Natural killer cell (primary cell): ENCODE results near the gene TARBP2. TPM values are rescaled to one million over a fixed set of nuclear protein-coding genes. Genes with fewer than 3 reads are reported as not detected.
A peak's percentile ranks its signal among the peaks of the same experiment; 100 is the strongest.

Experiments used
- ATAC-seq, 3 donors: fragments of 150-1000 bp in 2 of 3; fragments of 200-7000 bp in 1 of 3; cut with Tn5 transposase; 1 replicate in 1 of 3; 2 replicates in 2 of 3; pipeline ENCODE4 v1.10.0; 2021; ENCODE audit warnings: mild to moderate bottlenecking in 2 of 3, moderate library complexity in 2 of 3
- DNase-seq, 2 donors: peaks; one replicate each; pipeline versions ENCODE4 v3.0.0 to v3.0.0-alpha.2; 2013 to 2021; ENCODE audit warnings: mixed read lengths in 1 of 2
- H3K27ac ChIP-seq: one replicate; pipeline ENCODE4 v1.5.1; 2013; ENCODE audit warnings: mild to moderate bottlenecking, low read length
- H3K27me3 ChIP-seq: one replicate; pipeline ENCODE4 v1.6.1; 2013; ENCODE audit warnings: low read length; ENCODE audit not compliant: control insufficient read depth, insufficient read depth
- H3K36me3 ChIP-seq: one replicate; pipeline ENCODE4 v1.6.1; 2013; ENCODE audit warnings: low read length; ENCODE audit not compliant: control insufficient read depth, insufficient read depth
- H3K4me1 ChIP-seq: one replicate; pipeline ENCODE4 v1.6.1; 2013; ENCODE audit warnings: low read length; ENCODE audit not compliant: control insufficient read depth, insufficient read depth
- H3K4me3 ChIP-seq: one replicate; pipeline ENCODE4 v1.5.1; 2013; ENCODE audit warnings: low read length
- H3K9me3 ChIP-seq: one replicate; pipeline ENCODE4 v1.6.1; 2013; ENCODE audit warnings: low read length; ENCODE audit not compliant: control insufficient read depth, insufficient read depth
- H3K27ac Mint-ChIP-seq, 2 donors: one replicate each; pipeline ENCODE4 v1.8.0; 2022; ENCODE audit warnings: mild to moderate bottlenecking in 2 of 2, mixed read lengths in 2 of 2, moderate library complexity in 1 of 2
- H3K27me3 Mint-ChIP-seq, 2 donors: one replicate each; pipeline ENCODE4 v1.8.0; 2022; ENCODE audit warnings: low read depth in 2 of 2, mixed read lengths in 2 of 2
- H3K36me3 Mint-ChIP-seq: one replicate; pipeline ENCODE4 v1.8.0; 2022; ENCODE audit warnings: mixed read lengths
- H3K4me1 Mint-ChIP-seq, 2 donors: one replicate each; pipeline ENCODE4 v1.8.0; 2022; ENCODE audit warnings: mixed read lengths in 2 of 2
- H3K4me3 Mint-ChIP-seq: one replicate; pipeline ENCODE4 v1.8.0; 2022; ENCODE audit warnings: mild to moderate bottlenecking, moderate library complexity, mixed read lengths
- H3K9me3 Mint-ChIP-seq, 2 donors: one replicate each; pipeline ENCODE4 v1.8.0; 2022; ENCODE audit warnings: mixed read lengths in 2 of 2
- CTCF ChIP-seq: fragments of 200-600 bp; IDR thresholded peaks from one replicate; pipeline ENCODE4 v1.8.0; 2022; ENCODE audit warnings: antibody characterized with exemption
- WGBS: methylation state at CpG from one replicate; pipeline ENCODE4 v1.1.7; 2013; ENCODE audit warnings: missing lambda C conversion rate; ENCODE audit not compliant: insufficient coverage; 5-methylcytosine and 5-hydroxymethylcytosine counted together
- intact Hi-C: fragments of 100-400 bp; cut with micrococcal nuclease; formaldehyde crosslinking; loops from one replicate; pipeline ENCODE4 v1.14.2; 2022
- total RNA-seq, 4 donors: library from RNA; stranded (reverse); fragments of 120-200 nt in 1 of 4; gene quantifications; one replicate each; pipeline versions ENCODE4 v1.2.3 to v1.2.4, GENCODE V29; 2013 to 2022

TARBP2 gene
- total RNA-seq, 3 donors from 2014 or later (not counting 1 experiment from before 2014, with no cell fraction given), result 23.8 to 35.1 (median 33.7) TPM

- no peak overlapping the region for H3K4me3 ChIP-seq
- DNase-seq, result peak in 1 of 2 donors; percentile 46
- no peaks in the 10 kb centered on the region for H3K27me3 ChIP-seq
- Mint-ChIP-seq H3K4me1 (peaks cover 21 to 34% of the 10 kb centered on the region in 2 donors), H3K36me3 (no peaks in the 10 kb centered on the region), H3K9me3 (no peaks in the 10 kb centered on the region), H3K4me3 (peak overlapping the region; percentile 72), H3K27ac (peak overlapping the region; percentile 87 to 98), H3K27me3 (no peaks in the 10 kb centered on the region)
- peaks cover 23% of the 10 kb centered on the region for H3K4me1 ChIP-seq
- peak overlapping the region; percentile 80 for H3K27ac ChIP-seq
- H3K9me3 ChIP-seq, result no peaks in the 10 kb centered on the region
- 76% methylated on average over 20 of the region's 20 CpGs for WGBS
- TF ChIP-seq CTCF, result no peak
- no peak for ATAC-seq
- no peaks in the 10 kb centered on the region for H3K36me3 ChIP-seq
- intact Hi-C loops, result no loop called here
Observed at GRCh38 chr12:53492188-53492587, 8.9 kb upstream of the TARBP2 start.

DNA sequence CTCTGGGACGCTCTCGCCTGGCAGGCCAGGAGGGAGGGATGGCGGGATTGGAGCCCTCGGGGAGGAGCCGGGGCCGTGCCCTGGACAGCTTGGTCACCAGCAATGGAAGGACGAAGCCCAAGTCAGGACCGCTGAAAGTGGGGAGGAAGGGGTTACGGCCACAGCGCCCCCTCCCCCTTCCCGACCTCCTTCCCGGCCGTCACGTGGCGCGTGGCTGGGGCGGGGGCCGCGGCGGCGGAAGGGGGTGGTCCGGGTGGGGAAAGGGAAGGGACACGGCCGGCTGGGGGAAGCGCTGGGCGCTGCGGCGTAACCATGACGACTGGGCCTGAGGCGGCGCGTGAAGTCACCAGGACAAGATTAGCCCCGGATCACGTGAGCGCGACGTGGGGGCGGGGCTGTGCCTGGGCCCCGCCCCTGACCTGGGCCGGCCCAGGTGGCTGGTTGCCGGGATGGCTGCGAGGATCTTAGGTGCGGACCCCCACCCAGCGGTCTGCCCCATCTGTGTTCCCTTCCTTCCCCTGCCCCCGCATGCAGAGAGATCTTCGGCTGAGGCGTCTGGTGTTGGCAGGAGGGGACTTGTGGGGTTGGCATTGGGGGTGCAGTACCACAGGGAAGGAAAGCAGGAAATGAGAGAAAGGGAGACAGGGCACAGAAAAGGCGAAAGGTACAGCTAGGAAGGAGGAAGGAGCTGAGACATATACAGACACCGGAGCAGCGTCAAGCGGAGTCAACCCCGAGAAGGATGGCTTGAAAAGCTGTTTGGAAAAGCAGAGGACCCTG lies 8.1 kb upstream of the TARBP2 start:
- peaks cover 24 to 31% of the 10 kb centered on the region in 2 donors for H3K4me1 Mint-ChIP-seq
- ATAC-seq, result peak; percentile 96 to 98 (median 98)
- Histone ChIP-seq H3K9me3 (no peaks in the 10 kb centered on the region), H3K27me3 (no peaks in the 10 kb centered on the region), H3K4me3 (peak overlapping the region; percentile 73), H3K27ac (peak overlapping the region; percentile 80), H3K4me1 (peaks cover 20% of the 10 kb centered on the region), H3K36me3 (no peaks in the 10 kb centered on the region)
- TF ChIP-seq CTCF, result no peak
- no peaks in the 10 kb centered on the region for H3K36me3 Mint-ChIP-seq
- intact Hi-C loops, result loop anchor here (1.0 kb wide), 1 partner anchor 8 kb away; the partner anchor contains the start of gene TARBP2
- DNase-seq, result peak; percentile 88 to 93
- WGBS, result under 1% methylated on average over 47 of the region's 52 CpGs
- H3K27me3 Mint-ChIP-seq, result no peaks in the 10 kb centered on the region
- peak overlapping the region; percentile 87 to 98 for H3K27ac Mint-ChIP-seq
- peak overlapping the region; percentile 87 for H3K4me3 Mint-ChIP-seq
- H3K9me3 Mint-ChIP-seq, result no peaks in the 10 kb centered on the region

GRCh38 chr12:53493610-53494391 lies 7.3 kb upstream of the TARBP2 start:
- 41% methylated on average over 10 of the region's 11 CpGs for WGBS
- Mint-ChIP-seq H3K27me3 (no peaks in the 10 kb centered on the region), H3K9me3 (no peaks in the 10 kb centered on the region), H3K27ac (peak overlapping the region; percentile 87 to 98), H3K4me1 (peaks cover 24 to 36% of the 10 kb centered on the region in 2 donors), H3K36me3 (no peaks in the 10 kb centered on the region), H3K4me3 (peak overlapping the region; percentile 87)
- no peaks in the 10 kb centered on the region for H3K9me3 ChIP-seq
- H3K27ac ChIP-seq, result peak overlapping the region; percentile 80
- no peak for TF ChIP-seq CTCF
- intact Hi-C loops, result loop anchor here (1.0 kb wide), 1 partner anchor 8 kb away; the partner anchor contains the start of gene TARBP2
- peak overlapping the region; percentile 73 for H3K4me3 ChIP-seq
- no peak for ATAC-seq
- DNase-seq, result no peak
- H3K4me1 ChIP-seq, result peaks cover 27% of the 10 kb centered on the region
- H3K36me3 ChIP-seq, result no peaks in the 10 kb centered on the region
- no peaks in the 10 kb centered on the region for H3K27me3 ChIP-seq
